ENCODE measurements around the gene MARCHF3. TPM values are rescaled to one million over a fixed set of nuclear protein-coding genes. Genes with fewer than 3 reads are reported as not detected.
"Not testable (repeated sequence)": the region's sequence is repeated elsewhere in the genome, so short reads cannot be mapped to it uniquely, and the experiment has no call there.

The MARCHF3 gene
- total RNA-seq, 2 experiments from 2014 or later, result 4.0 to 4.4 TPM

DNA sequence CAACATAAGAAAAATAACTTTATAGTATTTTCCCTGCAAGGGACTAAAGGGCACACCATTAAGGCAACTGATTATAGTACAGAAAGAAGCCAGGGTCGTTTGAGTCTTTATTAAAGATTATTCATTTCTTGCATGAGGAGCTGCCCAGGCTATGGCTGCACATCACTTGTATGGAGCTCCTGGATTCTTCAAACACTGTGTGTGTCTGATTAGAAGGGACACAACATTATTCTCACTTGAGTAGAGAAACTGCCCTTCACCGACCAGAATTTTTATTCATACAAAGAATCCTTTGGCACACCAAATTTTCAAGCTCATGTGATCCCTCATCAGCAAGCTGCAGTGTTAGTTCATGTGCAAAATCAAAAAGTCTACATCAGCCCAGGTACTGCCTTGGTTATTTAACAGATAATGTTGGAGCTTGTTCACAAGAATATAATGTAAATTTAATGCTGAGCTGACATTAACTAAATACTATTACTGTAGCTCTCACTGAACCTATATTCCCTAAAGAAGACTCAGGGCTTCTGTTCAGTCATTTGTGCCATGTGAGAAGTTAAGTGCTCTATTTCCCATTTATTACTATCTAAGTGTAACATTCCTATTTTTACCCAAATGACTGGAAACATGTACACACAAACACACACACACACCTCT, 33.0 kb upstream of the MARCHF3 start:
- intact Hi-C loops (cut with micrococcal nuclease), result no loop called here
- no peaks in the 10 kb centered on the region for H3K27me3 Mint-ChIP-seq
- H3K4me1 Mint-ChIP-seq (ENCODE audit: low read depth), result peaks cover 4% of the 10 kb centered on the region
- H3K9me3 Mint-ChIP-seq, result no peaks in the 10 kb centered on the region
- peaks cover 7% of the 10 kb centered on the region for H3K36me3 Mint-ChIP-seq
- DNase-seq, result no peak
- ChIA-PET POLR2A (no interaction called here), CTCF (no interaction called here)
- no peak overlapping the region for H3K27ac Mint-ChIP-seq
- no peak overlapping the region for H3K4me3 Mint-ChIP-seq

DNA sequence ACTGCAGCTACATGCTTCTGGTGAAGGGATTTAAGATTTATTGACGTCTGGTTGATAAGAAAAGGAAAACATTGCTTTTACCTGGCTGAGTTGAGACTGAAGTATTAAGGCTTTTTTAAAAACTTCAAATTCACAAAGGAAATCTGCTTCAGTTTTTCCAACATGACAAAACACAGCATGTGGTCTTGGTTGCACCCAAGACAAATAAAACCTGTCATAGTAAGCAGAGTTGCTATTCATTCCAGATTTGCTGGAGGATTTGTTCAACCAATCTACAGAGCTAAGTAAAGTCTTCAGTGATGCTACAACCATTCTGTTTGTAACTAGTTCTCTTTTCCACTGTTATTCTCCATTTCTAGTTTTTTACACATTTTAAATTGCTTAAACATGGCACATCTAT, 31.6 kb upstream of the MARCHF3 start:
- Mint-ChIP-seq H3K27ac (no peak overlapping the region), H3K36me3 (peaks cover 15% of the 10 kb centered on the region), H3K4me1 (ENCODE audit: low read depth) (peaks cover 4% of the 10 kb centered on the region), H3K4me3 (no peak overlapping the region), H3K9me3 (no peaks in the 10 kb centered on the region), H3K27me3 (no peaks in the 10 kb centered on the region)
- ChIA-PET CTCF (no interaction called here), POLR2A (no interaction called here)
- no peak for DNase-seq
- intact Hi-C loops (cut with micrococcal nuclease), result no loop called here

DNA sequence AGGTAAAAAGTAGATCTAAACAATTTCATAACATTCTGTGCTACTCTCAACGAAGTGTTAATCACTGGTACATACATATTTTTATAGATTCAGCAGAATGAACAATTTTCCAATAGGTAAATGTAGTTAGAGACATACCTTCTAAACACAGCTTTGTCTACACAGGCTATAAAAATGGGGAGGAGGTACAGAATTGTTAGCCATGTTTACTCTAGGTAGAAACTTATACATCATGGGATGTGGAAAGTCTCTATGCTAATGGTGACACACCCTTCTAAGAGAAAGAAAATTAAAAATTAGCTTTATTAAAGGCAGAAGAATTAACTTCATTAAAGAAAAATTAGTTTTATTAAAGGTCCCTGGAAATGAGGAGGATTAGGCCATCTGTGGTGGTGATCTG, 31.2 kb upstream of the MARCHF3 start:
- H3K27ac Mint-ChIP-seq, result no peak overlapping the region
- ChIA-PET CTCF (no interaction called here), POLR2A (no interaction called here)
- H3K36me3 Mint-ChIP-seq, result peaks cover 17% of the 10 kb centered on the region
- no peak for DNase-seq
- intact Hi-C loops (cut with micrococcal nuclease), result no loop called here
- peaks cover under 1% of the 10 kb centered on the region for H3K9me3 Mint-ChIP-seq
- H3K27me3 Mint-ChIP-seq, result no peaks in the 10 kb centered on the region
- no peak overlapping the region for H3K4me3 Mint-ChIP-seq
- H3K4me1 Mint-ChIP-seq (ENCODE audit: low read depth), result peaks cover 4% of the 10 kb centered on the region

DNA sequence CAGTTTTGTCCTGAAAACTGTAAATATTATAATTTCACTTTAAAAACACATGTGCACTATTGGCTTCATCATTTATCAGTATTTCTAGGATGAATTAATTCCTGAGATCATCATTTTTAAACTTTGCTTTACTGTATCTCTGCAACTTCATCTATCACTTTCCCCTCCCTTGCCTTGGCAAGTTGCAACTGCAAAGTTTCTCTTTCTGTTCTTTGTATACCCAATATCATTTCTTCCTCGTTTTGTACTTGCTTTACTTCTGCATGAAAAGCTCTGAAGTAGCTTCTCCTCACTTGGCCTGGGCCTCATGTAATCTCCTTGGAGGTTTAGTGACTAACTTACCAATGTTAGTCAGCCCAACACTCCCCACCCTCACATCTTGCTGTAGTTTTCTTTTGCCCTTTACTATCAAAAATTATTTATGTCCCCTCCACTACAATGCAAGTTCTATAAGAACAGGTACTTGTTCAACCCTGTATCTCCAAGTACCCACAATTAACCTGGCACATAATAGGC, 30.2 kb upstream of the MARCHF3 start:
- Mint-ChIP-seq H3K27ac (no peak overlapping the region), H3K4me1 (ENCODE audit: low read depth) (peaks cover 4% of the 10 kb centered on the region), H3K27me3 (no peaks in the 10 kb centered on the region), H3K9me3 (peaks cover 5% of the 10 kb centered on the region), H3K4me3 (no peak overlapping the region), H3K36me3 (peaks cover 26% of the 10 kb centered on the region)
- no peak for DNase-seq
- ChIA-PET POLR2A (no interaction called here), CTCF (no interaction called here)
- intact Hi-C loops (cut with micrococcal nuclease), result no loop called here

DNA sequence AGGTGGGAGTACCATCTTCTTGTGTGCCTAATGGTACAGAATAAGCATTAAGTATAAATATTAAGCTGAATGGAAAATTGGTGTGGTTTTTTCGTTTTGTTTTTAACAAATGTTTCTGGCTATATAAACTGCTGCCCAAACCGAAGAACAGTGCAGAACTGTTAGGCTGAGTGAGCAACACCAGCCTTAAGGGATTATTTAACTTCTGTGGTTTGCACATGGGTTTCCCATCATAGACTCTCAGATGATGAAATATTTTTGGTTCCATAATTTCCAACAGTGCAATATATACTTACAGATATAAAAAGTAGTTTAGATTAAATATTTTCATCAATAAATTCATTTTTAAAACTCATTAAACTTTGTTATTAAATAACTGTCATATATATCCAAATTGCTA, 26.5 kb upstream of the MARCHF3 start:
- Mint-ChIP-seq H3K27ac (no peak overlapping the region), H3K4me1 (ENCODE audit: low read depth) (peaks cover 4% of the 10 kb centered on the region), H3K9me3 (peaks cover 5% of the 10 kb centered on the region), H3K27me3 (no peaks in the 10 kb centered on the region), H3K36me3 (peaks cover 39% of the 10 kb centered on the region), H3K4me3 (no peak overlapping the region)
- ChIA-PET CTCF (no interaction called here), POLR2A (no interaction called here)
- DNase-seq, result no peak
- intact Hi-C loops (cut with micrococcal nuclease), result no loop called here

DNA sequence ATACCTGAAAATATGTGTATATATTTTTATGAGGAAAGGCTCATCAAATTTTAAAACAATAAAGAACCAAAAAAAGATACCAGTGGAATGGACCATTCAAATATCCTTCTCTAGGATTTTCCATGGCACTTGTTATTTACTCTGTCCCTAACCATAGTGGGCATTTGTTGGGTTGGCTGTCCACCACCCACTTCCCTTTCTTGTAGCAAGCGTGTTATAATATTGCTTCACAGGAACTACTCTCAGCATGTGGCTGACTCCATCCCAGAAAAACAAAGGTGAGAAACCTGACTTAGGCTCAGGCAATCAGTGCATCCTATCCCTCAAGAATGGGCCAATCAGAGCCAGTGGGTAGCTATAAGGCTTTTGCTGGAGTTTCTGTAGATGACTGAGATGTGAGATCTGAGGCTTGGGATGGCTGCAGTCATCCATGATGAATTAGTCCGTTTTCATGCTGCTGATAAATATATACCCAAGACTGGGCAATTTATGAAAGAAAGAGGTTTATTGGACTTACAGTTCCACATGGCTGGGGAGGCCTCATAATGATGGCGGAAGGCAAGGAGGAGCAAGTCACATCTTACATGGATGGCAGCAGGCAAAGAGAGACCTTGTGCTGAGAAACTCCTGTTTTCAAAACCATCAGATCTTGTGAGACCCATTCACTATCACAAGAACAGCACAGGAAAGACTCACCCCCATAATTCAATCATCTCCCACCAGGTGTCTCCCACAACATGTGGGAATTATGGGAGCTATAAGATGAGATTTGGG, 25.7 kb upstream of the MARCHF3 start:
- Mint-ChIP-seq H3K9me3 (peaks cover 5% of the 10 kb centered on the region), H3K27me3 (no peaks in the 10 kb centered on the region), H3K4me3 (no peak overlapping the region), H3K36me3 (peaks cover 39% of the 10 kb centered on the region), H3K27ac (no peak overlapping the region), H3K4me1 (ENCODE audit: low read depth) (peaks cover 4% of the 10 kb centered on the region)
- intact Hi-C loops (cut with micrococcal nuclease), result no loop called here
- ChIA-PET POLR2A (no interaction called here), CTCF (no interaction called here)
- DNase-seq, result no peak

DNA sequence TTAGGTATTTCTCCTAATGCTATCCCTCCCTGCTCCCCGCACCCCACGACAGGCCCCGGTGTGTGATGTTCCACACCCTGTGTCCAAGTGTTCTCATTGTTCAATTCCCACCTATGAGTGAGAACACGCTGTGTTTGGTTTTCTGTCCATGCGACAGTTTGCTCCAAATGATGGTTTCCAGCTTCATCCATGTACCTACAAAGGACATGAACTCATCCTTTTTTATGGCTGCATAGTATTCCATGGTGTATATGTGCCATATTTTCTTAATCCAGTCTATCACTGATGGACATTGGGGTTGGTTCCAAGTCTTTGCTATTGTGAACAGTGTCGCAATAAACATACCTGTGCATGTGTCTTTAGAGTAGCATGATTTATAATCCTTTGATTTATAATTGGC, 23.2 kb upstream of the MARCHF3 start:
- POLR2A ChIA-PET; DNase-seq; intact Hi-C loops (cut with micrococcal nuclease): not testable (repeated sequence)

DNA sequence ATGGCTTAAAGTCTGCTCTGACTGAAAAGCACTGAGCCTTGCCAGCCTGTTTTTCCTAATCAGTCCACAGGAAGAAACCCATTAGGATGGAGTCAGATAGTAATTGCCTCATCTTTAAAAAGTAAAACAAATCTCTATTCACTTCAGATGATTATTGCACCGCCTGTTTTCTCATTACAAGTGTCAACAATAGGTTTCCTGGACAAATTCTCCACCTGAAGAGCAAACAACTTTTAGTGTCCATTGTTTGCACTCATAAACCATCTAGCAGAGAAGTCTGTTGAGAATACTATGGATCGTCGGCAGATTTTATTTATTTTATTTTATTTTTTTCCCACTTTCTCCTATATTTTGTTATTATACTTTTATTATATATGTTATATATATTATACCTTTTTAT, 22.7 kb upstream of the MARCHF3 start:
- intact Hi-C loops (cut with micrococcal nuclease), result no loop called here
- peaks cover 5% of the 10 kb centered on the region for H3K9me3 Mint-ChIP-seq
- peaks cover 30% of the 10 kb centered on the region for H3K36me3 Mint-ChIP-seq
- H3K27ac Mint-ChIP-seq, result no peak overlapping the region
- ChIA-PET POLR2A (no interaction called here), CTCF (no interaction called here)
- H3K4me3 Mint-ChIP-seq, result no peak overlapping the region
- no peaks in the 10 kb centered on the region for H3K4me1 Mint-ChIP-seq (ENCODE audit: low read depth)
- H3K27me3 Mint-ChIP-seq, result no peaks in the 10 kb centered on the region
- no peak for DNase-seq

More for the DNA sequence above, 23.2 kb upstream of the MARCHF3 start:
- H3K27ac Mint-ChIP-seq; H3K9me3 Mint-ChIP-seq; CTCF ChIA-PET; H3K4me1 Mint-ChIP-seq (ENCODE audit: low read depth); H3K4me3 Mint-ChIP-seq; H3K27me3 Mint-ChIP-seq: not testable (repeated sequence)
- peaks cover 34% of the 10 kb centered on the region for H3K36me3 Mint-ChIP-seq

DNA sequence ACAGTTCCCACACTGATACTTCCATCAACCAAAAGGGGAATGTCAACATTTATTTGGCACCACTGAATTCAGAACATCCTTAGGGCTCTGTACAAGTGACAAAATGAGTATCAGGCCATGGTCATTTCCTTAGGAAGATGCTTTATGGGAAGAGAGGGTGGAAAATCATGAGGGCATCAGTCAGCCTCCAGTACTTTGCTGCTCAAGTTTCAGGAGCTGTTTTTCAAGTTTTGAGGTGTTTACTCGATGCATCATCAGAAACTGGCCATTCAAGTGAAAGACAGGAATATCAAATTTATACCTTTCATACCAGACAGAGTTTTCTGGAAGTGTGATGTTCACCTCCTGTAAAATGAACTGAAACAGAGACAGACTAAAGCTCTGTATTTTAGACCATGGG, 21.2 kb upstream of the MARCHF3 start:
- Mint-ChIP-seq H3K4me1 (ENCODE audit: low read depth) (no peaks in the 10 kb centered on the region), H3K27me3 (no peaks in the 10 kb centered on the region), H3K27ac (no peak overlapping the region), H3K36me3 (peaks cover 25% of the 10 kb centered on the region), H3K9me3 (peaks cover 5% of the 10 kb centered on the region), H3K4me3 (no peak overlapping the region)
- POLR2A ChIA-PET, result no interaction called here
- CTCF ChIA-PET, result no interaction called here
- intact Hi-C loops (cut with micrococcal nuclease), result no loop called here
- DNase-seq, result no peak

DNA sequence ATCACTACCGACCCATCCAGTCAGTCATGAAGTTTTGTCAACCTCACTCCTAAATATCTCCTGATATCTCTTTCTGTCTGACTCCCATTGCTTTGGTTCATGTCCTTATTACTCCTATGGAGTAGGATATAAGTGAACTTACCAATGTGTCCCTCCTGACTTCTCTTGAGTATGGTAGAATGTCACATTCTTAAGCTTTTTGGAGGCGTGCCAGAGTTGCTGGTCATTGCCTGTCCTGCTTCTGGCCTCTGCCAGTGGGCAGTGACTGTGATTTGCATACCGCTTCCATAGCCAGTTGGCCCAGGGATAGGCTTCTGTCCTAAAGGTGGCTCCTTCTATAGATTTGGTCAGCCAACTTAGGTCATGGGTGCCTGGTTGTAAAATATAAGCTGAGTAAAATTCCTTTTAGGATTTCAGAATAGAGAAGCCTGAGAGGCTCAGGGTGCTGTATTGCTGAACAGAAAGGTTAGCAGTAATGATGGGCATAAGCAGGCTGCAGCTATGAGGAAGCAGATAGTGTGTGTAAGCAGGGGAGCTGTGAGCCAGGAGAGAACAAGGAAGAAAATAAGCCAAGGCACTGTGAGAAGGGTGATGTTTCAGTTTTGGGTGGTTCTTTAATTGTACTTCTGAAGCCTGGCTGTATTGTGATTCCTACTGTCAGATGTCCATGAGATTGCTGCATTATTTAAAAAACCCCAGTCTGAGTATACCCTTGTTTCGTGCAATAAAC, 16.1 kb upstream of the MARCHF3 start:
- no peak for DNase-seq
- Mint-ChIP-seq H3K4me1 (ENCODE audit: low read depth) (no peaks in the 10 kb centered on the region), H3K27me3 (no peaks in the 10 kb centered on the region), H3K9me3 (no peaks in the 10 kb centered on the region), H3K36me3 (peaks cover 2% of the 10 kb centered on the region), H3K27ac (no peak overlapping the region), H3K4me3 (no peak overlapping the region)
- ChIA-PET POLR2A (no interaction called here), CTCF (no interaction called here)
- intact Hi-C loops (cut with micrococcal nuclease), result no loop called here

DNA sequence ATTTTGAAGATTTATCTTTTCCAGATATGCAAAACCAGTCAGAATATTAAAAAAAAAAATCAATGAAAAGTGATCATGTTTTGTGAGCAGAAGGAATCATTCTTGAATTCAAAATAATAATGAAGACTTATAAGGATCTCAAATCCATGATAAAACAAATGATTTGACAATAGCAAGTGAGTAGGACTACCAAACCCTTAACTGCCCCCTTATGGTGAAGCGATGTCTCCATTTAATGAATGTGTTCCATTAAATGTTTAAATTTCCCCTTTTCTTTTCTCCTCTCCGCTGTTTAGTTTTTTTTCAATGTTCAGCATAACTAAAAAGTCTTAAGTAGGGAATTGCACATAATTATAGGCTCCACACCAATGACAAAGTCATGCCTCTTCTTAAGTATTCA, 12.2 kb upstream of the MARCHF3 start:
- H3K9me3 Mint-ChIP-seq, result no peaks in the 10 kb centered on the region
- intact Hi-C loops (cut with micrococcal nuclease), result no loop called here
- no peak overlapping the region for H3K4me3 Mint-ChIP-seq
- H3K36me3 Mint-ChIP-seq, result peaks cover 2% of the 10 kb centered on the region
- H3K27ac Mint-ChIP-seq, result no peak overlapping the region
- DNase-seq, result no peak
- ChIA-PET POLR2A (no interaction called here), CTCF (no interaction called here)
- no peaks in the 10 kb centered on the region for H3K27me3 Mint-ChIP-seq
- H3K4me1 Mint-ChIP-seq (ENCODE audit: low read depth), result no peaks in the 10 kb centered on the region

DNA sequence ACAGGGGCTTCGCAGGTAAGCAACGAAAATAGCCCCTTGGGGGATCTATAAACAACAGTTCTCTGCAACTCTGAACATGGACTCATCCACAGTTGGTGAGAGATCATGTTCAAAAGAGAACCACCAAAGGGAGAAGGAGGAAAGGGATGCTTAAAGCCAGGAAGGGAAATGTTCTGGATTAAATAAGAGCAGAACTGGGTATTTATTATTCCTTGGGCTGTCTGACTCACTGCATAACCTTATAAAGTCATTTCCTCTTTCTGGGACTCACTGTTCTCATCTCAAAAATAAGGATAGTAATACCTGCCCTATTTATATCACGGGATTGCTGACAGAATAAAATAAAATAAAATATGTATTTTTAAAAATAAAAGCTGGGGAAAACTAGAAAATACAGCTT, 11.2 kb upstream of the MARCHF3 start:
- no peak for DNase-seq
- intact Hi-C loops (cut with micrococcal nuclease), result no loop called here
- Mint-ChIP-seq H3K9me3 (no peaks in the 10 kb centered on the region), H3K4me3 (no peak overlapping the region), H3K27ac (no peak overlapping the region), H3K27me3 (no peaks in the 10 kb centered on the region), H3K36me3 (no peaks in the 10 kb centered on the region), H3K4me1 (ENCODE audit: low read depth) (no peaks in the 10 kb centered on the region)
- POLR2A ChIA-PET, result no interaction called here
- CTCF ChIA-PET, result no interaction called here
